ENCODE measurements around the gene LRMDA. TPM values are rescaled to one million over a fixed set of nuclear protein-coding genes. Genes with fewer than 3 reads are reported as not detected.

LRMDA gene
- total and polyA plus RNA-seq, 2 of the 13 experiments (the other 11 are each of a cell fraction or from before 2014, with no cell fraction given) = 13.4 to 22.0 TPM

DNA sequence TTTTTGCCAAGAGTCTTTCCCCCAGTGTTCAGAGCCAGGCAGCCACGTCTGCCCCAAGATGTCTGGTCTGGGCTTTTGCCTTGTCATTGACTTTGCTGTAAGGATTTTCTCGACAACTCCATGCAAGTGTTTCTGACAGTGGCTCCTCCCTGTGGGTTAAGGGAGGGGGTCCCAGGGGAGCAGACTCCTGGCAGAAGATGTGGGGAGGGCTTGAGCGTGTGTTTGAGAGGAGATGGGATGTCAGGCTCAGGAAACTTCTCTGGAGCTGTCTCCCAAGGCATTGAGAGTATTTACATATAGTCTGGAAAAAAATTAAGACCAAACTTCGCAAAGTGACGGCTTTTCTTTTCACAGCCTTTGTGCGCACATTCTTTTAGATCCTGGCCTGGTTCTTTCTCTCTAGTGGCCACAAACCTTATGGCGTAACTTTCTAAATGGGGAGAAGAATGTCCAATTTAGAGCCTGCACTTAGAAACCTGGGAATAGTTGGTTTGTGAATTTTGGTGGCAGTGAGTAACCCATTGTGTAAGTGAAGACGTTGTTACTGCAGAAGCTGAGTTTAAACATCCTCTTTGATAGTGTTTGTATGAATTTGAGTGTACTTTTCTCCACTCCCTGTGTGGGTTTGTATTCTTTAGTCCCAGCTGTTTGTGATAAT is 201.5 kb downstream of the LRMDA start (continued):
- TF ChIP-seq REL (CRISPR knock-in tag; conservative IDR thresholded peaks at IDR 0.05) = no peak
- TF ChIP-seq, protein P1, sequence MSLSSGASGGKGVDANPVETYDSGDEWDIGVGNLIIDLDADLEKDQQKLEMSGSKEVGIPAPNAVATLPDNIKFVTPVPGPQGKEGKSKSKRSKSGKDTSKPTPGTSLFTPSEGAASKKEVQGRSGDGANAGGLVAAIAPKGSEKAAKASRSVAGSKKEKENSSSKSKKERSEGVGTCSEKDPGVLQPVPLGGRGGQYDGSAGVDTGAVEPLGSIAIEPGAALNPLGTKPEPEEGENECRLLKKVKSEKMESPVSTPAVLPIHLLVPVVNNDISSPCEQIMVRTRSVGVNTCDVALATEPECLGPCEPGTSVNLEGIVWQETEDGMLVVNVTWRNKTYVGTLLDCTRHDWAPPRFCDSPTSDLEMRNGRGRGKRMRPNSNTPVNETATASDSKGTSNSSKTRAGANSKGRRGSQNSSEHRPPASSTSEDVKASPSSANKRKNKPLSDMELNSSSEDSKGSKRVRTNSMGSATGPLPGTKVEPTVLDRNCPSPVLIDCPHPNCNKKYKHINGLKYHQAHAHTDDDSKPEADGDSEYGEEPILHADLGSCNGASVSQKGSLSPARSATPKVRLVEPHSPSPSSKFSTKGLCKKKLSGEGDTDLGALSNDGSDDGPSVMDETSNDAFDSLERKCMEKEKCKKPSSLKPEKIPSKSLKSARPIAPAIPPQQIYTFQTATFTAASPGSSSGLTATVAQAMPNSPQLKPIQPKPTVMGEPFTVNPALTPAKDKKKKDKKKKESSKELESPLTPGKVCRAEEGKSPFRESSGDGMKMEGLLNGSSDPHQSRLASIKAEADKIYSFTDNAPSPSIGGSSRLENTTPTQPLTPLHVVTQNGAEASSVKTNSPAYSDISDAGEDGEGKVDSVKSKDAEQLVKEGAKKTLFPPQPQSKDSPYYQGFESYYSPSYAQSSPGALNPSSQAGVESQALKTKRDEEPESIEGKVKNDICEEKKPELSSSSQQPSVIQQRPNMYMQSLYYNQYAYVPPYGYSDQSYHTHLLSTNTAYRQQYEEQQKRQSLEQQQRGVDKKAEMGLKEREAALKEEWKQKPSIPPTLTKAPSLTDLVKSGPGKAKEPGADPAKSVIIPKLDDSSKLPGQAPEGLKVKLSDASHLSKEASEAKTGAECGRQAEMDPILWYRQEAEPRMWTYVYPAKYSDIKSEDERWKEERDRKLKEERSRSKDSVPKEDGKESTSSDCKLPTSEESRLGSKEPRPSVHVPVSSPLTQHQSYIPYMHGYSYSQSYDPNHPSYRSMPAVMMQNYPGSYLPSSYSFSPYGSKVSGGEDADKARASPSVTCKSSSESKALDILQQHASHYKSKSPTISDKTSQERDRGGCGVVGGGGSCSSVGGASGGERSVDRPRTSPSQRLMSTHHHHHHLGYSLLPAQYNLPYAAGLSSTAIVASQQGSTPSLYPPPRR (CRISPR knock-in tag; IDR thresholded peaks at IDR 0.05; ENCODE audit: borderline replicate concordance) = no peak
- TF ChIP-seq ZFP36L2 (CRISPR knock-in tag; IDR thresholded peaks at IDR 0.05) = no peak
- TF ChIP-seq, protein P2, sequence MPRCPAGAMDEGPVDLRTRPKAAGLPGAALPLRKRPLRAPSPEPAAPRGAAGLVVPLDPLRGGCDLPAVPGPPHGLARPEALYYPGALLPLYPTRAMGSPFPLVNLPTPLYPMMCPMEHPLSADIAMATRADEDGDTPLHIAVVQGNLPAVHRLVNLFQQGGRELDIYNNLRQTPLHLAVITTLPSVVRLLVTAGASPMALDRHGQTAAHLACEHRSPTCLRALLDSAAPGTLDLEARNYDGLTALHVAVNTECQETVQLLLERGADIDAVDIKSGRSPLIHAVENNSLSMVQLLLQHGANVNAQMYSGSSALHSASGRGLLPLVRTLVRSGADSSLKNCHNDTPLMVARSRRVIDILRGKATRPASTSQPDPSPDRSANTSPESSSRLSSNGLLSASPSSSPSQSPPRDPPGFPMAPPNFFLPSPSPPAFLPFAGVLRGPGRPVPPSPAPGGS (CRISPR knock-in tag; IDR thresholded peaks at IDR 0.05) = no peak

DNA sequence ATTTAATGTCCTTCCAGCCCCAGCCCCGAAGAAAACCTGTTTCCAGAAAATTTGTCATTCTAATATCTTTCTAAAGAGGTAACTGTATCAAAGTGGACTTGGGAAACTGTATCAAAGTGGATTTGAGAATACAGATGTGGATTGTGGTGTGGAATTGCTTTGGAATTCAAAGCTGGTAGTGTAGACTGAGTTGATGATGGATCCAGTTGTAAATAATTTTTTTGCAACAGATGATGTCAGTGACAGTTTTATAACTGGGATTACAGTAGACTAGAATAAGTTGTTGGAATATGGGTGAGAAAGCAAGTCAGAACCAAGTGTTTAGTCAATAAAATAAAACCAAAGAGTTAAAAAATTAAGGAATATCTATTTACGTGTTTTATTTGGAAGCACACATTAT is 202.1 kb downstream of the LRMDA start:
- 96% methylated on average over 2 of the region's 2 CpGs for WGBS (ENCODE audit: low lambda C conversion rate)
- Histone ChIP-seq H3K27ac (ENCODE audit: extremely low read length, insufficient read depth, low read length) (no peak overlapping the region), H3K4me1 (ENCODE audit: insufficient read depth, low read length) (peaks cover 55% of the 10 kb centered on the region), H3K4me3 (replicated peaks in 1 of 3; ENCODE audit: insufficient read depth in 1 of 3, low read depth in 2 of 3, low read length in 3 of 3) (no peak overlapping the region), H3K9ac (ENCODE audit: insufficient read depth, low read depth, low read length) (no peak overlapping the region), H3K9me3 (ENCODE audit: low read length) (no peaks in the 10 kb centered on the region), H3K79me2 (ENCODE audit: insufficient read depth, low read length) (peaks cover 2% of the 10 kb centered on the region), H4K20me1 (ENCODE audit: insufficient read depth, low read length) (no peaks in the 10 kb centered on the region), H2AFZ (ENCODE audit: low read length) (no peak overlapping the region), H3K36me3 (replicated peaks in 1 of 2; ENCODE audit: control insufficient read depth in 1 of 2, insufficient read depth in 2 of 2, low read length in 2 of 2) (no peaks in the 10 kb centered on the region; a peak in 1 of 5 replicates), H3K27me3 (ENCODE audit: control insufficient read depth in 1 of 2, insufficient read depth in 2 of 2, low read length in 2 of 2) (no peaks in the 10 kb centered on the region), H3K4me2 (ENCODE audit: low read depth, low read length) (no peak overlapping the region)
- no TSS peak for BruUV-seq (replicated peaks)
- no peak for DNase-seq (ENCODE audit: low spot score)
- ChIA-PET POLR2A (no interaction called here), CTCF (ENCODE audit: low intra/inter-chr PET ratio, low total read pairs) (no interaction called here)
- FAIRE-seq = no peak
- no peak for ATAC-seq
- in situ Hi-C loops (cut with HindIII; ENCODE audit: extremely low pct_ligation_motif_present, low pct_unique_long_range_greater_than_20kb) (no loop called here), intact Hi-C loops (cut with micrococcal nuclease; ENCODE audit: unreplicated experiment) (no loop called here)
- TF ChIP-seq DR1 (CRISPR knock-in tag; IDR thresholded peaks at IDR 0.05) = no peak
- TF ChIP-seq FOSL1 (CRISPR knock-in tag; IDR thresholded peaks at IDR 0.05; ENCODE audit: borderline replicate concordance) = no peak
- no peak for TF ChIP-seq NR2F2 (IDR thresholded peaks at IDR 0.05; ENCODE audit: borderline replicate concordance, low read depth)
- no peak for TF ChIP-seq ZNF839 (CRISPR knock-in tag; IDR thresholded peaks at IDR 0.05; ENCODE audit: borderline replicate concordance)
- TF ChIP-seq KLF15 (CRISPR knock-in tag; IDR thresholded peaks at IDR 0.05; ENCODE audit: borderline replicate concordance) = no peak
- no peak for TF ChIP-seq ZSCAN9 (CRISPR knock-in tag; IDR thresholded peaks at IDR 0.05; ENCODE audit: borderline replicate concordance)
- TF ChIP-seq ZNF629 (CRISPR knock-in tag; conservative IDR thresholded peaks at IDR 0.05) = no peak
- TF ChIP-seq ZNF75D (CRISPR knock-in tag; IDR thresholded peaks at IDR 0.05; ENCODE audit: borderline replicate concordance) = no peak
- TF ChIP-seq MAZ (IDR thresholded peaks at IDR 0.05; ENCODE audit: borderline replicate concordance, low read depth, low read length) = no peak
- no peak for TF ChIP-seq MAZ (CRISPR knock-in tag; IDR thresholded peaks at IDR 0.05; ENCODE audit: low read depth)
- no peak for TF ChIP-seq ZNF121 (CRISPR knock-in tag; IDR thresholded peaks at IDR 0.05)
- no peak for TF ChIP-seq ZSCAN21 (CRISPR knock-in tag; IDR thresholded peaks at IDR 0.05; ENCODE audit: borderline replicate concordance)
- no peak for TF ChIP-seq TEAD2 (CRISPR knock-in tag; IDR thresholded peaks at IDR 0.05)
- no peak for TF ChIP-seq ZNF720 (CRISPR knock-in tag; IDR thresholded peaks at IDR 0.05)
- no peak for TF ChIP-seq XBP1 (CRISPR knock-in tag; IDR thresholded peaks at IDR 0.05)

All from HepG2 (cell line).